Gastroesophageal sphincter (tissue), 4 donors: ENCODE data around the gene MRPL55. TPM values are rescaled to one million over a fixed set of nuclear protein-coding genes. Genes with fewer than 3 reads are reported as not detected.

Source experiments
- ATAC-seq: fragments of 150-250 bp; one replicate; pipeline ENCODE4 v1.9.1; 2016; ENCODE audit warnings: mild to moderate bottlenecking, moderate library complexity
- H3K27ac ChIP-seq, 4 donors: fragments of 200-600 bp; sonication (generic) in 3 of 4; 1 replicate in 3 of 4; 2 replicates in 1 of 4; pipeline ENCODE4 v1.5.1; 2016 to 2019
- H3K27me3 ChIP-seq: fragments of 200-600 bp; sonication (generic); one replicate; pipeline ENCODE4 v1.5.1; 2019
- H3K36me3 ChIP-seq, 2 donors: fragments of 200-600 bp; sonication (generic); one replicate each; pipeline ENCODE4 v1.5.1; 2019; ENCODE audit warnings: control low read depth in 1 of 2
- H3K4me1 ChIP-seq, 3 donors: fragments of 200-600 bp; sonication (generic); 1 replicate in 2 of 3; 2 replicates in 1 of 3; pipeline ENCODE4 v1.5.1; 2016 to 2019; ENCODE audit warnings: control low read depth in 2 of 3
- H3K4me3 ChIP-seq, 2 donors: fragments of 200-600 bp; sonication (generic); one replicate each; pipeline ENCODE4 v1.5.1; 2019; ENCODE audit warnings: mild to moderate bottlenecking in 1 of 2, moderate library complexity in 1 of 2
- H3K9me3 ChIP-seq, 3 donors: fragments of 200-600 bp; sonication (generic); one replicate each; pipeline ENCODE4 v1.5.1; 2017 to 2019; ENCODE audit warnings: control low read depth in 2 of 3
- EP300 ChIP-seq: sonication (generic); formaldehyde crosslinking; IDR thresholded peaks from one replicate; pipeline ENCODE4 v1.6.1; 2017; ENCODE audit warnings: antibody characterized with exemption, mild to moderate bottlenecking
- POLR2A ChIP-seq, 2 donors: fragments of 450-650 bp; IDR thresholded peaks; one replicate each; pipeline ENCODE4 v1.6.1; 2017; ENCODE audit warnings: antibody characterized with exemption in 2 of 2, mild to moderate bottlenecking in 2 of 2, moderate library complexity in 1 of 2
- POLR2AphosphoS5 ChIP-seq: sonication (generic); formaldehyde crosslinking; IDR thresholded peaks from one replicate; pipeline ENCODE4 v1.6.1; 2017; ENCODE audit warnings: antibody characterized with exemption
- WGBS, 2 donors: methylation state at CpG; one replicate each; pipeline ENCODE4 v1.1.5; 2018; ENCODE audit warnings: low coverage in 1 of 2; 5-methylcytosine and 5-hydroxymethylcytosine counted together
- total RNA-seq, 4 donors: library from RNA; depleted of rRNA; stranded (reverse); fragments of >200 nt; gene quantifications; one replicate each; pipeline ENCODE4 v1.1.0, GENCODE V29; 2016
- TF ChIP-seq, protein P1 (sequence below), 4 experiments: fragments of 200-600 bp in 2 of 4; fragments of 450-650 bp in 2 of 4; sonication (generic) in 1 of 4; IDR thresholded peaks; one replicate each; pipeline ENCODE4 v1.5.1; 2017 to 2019; ENCODE audit warnings: antibody characterized with exemption in 4 of 4, mild to moderate bottlenecking in 2 of 4, moderate library complexity in 2 of 4

Gene MRPL55
- total RNA-seq, 4 donors from 2014 or later, result 50.2 to 394 (median 81.5) TPM

- WGBS, 2 donors, result 70 to 83% methylated on average over 1 to 2 of the region's 9 CpGs
- Histone ChIP-seq H3K27me3 (peaks cover 20% of the 10 kb centered on the region), H3K36me3 (no peaks in the 10 kb centered on the region), H3K27ac (no peak overlapping the region), H3K9me3 (no peaks in the 10 kb centered on the region), H3K4me1 (peaks cover 0 to 10% (median 0%) of the 10 kb centered on the region in 3 donors), H3K4me3 (no peak overlapping the region)
- TF ChIP-seq EP300 (no peak), POLR2A (IDR thresholded peaks at IDR 0.05) (no peak), POLR2AphosphoS5 (no peak)
- TF ChIP-seq, protein P1, sequence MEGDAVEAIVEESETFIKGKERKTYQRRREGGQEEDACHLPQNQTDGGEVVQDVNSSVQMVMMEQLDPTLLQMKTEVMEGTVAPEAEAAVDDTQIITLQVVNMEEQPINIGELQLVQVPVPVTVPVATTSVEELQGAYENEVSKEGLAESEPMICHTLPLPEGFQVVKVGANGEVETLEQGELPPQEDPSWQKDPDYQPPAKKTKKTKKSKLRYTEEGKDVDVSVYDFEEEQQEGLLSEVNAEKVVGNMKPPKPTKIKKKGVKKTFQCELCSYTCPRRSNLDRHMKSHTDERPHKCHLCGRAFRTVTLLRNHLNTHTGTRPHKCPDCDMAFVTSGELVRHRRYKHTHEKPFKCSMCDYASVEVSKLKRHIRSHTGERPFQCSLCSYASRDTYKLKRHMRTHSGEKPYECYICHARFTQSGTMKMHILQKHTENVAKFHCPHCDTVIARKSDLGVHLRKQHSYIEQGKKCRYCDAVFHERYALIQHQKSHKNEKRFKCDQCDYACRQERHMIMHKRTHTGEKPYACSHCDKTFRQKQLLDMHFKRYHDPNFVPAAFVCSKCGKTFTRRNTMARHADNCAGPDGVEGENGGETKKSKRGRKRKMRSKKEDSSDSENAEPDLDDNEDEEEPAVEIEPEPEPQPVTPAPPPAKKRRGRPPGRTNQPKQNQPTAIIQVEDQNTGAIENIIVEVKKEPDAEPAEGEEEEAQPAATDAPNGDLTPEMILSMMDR (IDR thresholded peaks at IDR 0.05), result no peak
- ATAC-seq, result no peak
These were observed 33.3 kb downstream of the MRPL55 start for GRCh38 chr1:228075801-228076271.

GRCh38 chr1:228074954-228075730 lies 34.0 kb downstream of the MRPL55 start:
- no peak for ATAC-seq
- 39 to 94% methylated on average over 2 to 11 of the region's 18 CpGs for WGBS, 2 donors
- no peak for TF ChIP-seq POLR2AphosphoS5
- no peak for TF ChIP-seq POLR2A (IDR thresholded peaks at IDR 0.05)
- no peak for TF ChIP-seq EP300
- TF ChIP-seq, protein P1 (IDR thresholded peaks at IDR 0.05), result no peak
- no peak overlapping the region for H3K4me3 ChIP-seq
- no peaks in the 10 kb centered on the region for H3K36me3 ChIP-seq
- H3K27ac ChIP-seq, result no peak overlapping the region
- no peaks in the 10 kb centered on the region for H3K9me3 ChIP-seq
- H3K27me3 ChIP-seq, result peaks cover 27% of the 10 kb centered on the region
- H3K4me1 ChIP-seq, result peaks cover 0 to 4% (median 0%) of the 10 kb centered on the region in 3 donors

GRCh38 chr1:228073857-228074545 lies 35.1 kb downstream of the MRPL55 start:
- 37 to 60% methylated on average over 4 to 7 of the region's 16 CpGs for WGBS, 2 donors
- TF ChIP-seq EP300 (no peak), POLR2A (IDR thresholded peaks at IDR 0.05) (no peak), POLR2AphosphoS5 (no peak)
- TF ChIP-seq, protein P1 (IDR thresholded peaks at IDR 0.05), result no peak
- no peaks in the 10 kb centered on the region for H3K36me3 ChIP-seq
- peaks cover 37% of the 10 kb centered on the region for H3K27me3 ChIP-seq
- H3K4me1 ChIP-seq, result peaks cover 0 to 4% (median 0%) of the 10 kb centered on the region in 3 donors
- no peak overlapping the region for H3K4me3 ChIP-seq
- no peak overlapping the region for H3K27ac ChIP-seq
- H3K9me3 ChIP-seq, result no peaks in the 10 kb centered on the region
- ATAC-seq, result no peak

- Histone ChIP-seq H3K9me3 (no peaks in the 10 kb centered on the region), H3K4me3 (no peak overlapping the region), H3K36me3 (no peaks in the 10 kb centered on the region), H3K4me1 (peaks cover 0 to 4% (median 0%) of the 10 kb centered on the region in 3 donors), H3K27ac (no peak overlapping the region), H3K27me3 (peaks cover 45% of the 10 kb centered on the region)
- no peak for ATAC-seq
- no peak for TF ChIP-seq EP300
- no peak for TF ChIP-seq POLR2AphosphoS5
- TF ChIP-seq, protein P1 (IDR thresholded peaks at IDR 0.05), result no peak
- no peak for TF ChIP-seq POLR2A (IDR thresholded peaks at IDR 0.05)
- 42% methylated on average over 7 of the region's 23 CpGs; no CpG with 5 or more reads in 1 of the 2 donors for WGBS, 2 donors
These were observed 35.8 kb downstream of the MRPL55 start for GRCh38 chr1:228073061-228073856.
